ACC112 (cell line): Measurements from ENCODE around the gene LGALS12.
"Not testable (repeated sequence)": the region's sequence is repeated elsewhere in the genome, so short reads cannot be mapped to it uniquely, and the experiment has no call there.

Source experiments
- H2AFZ ChIP-seq: fragments of 200-600 bp; sonication (generic); one replicate; pipeline ENCODE4 v1.6.0; 2017; ENCODE audit warnings: antibody characterized with exemption, low read length; ENCODE audit not compliant: unreplicated experiment
- H3K27ac ChIP-seq: fragments of 200-600 bp; sonication (generic); 2 replicates; pipeline ENCODE4 v1.5.1; 2014; ENCODE audit warnings: low read depth, mild to moderate bottlenecking, antibody characterized with exemption, low read length, moderate library complexity
- H3K27me3 ChIP-seq: fragments of 200-600 bp; sonication (generic); 2 replicates; pipeline ENCODE4 v1.6.1; 2014; ENCODE audit warnings: mild to moderate bottlenecking, antibody characterized with exemption, low read length, moderate library complexity, mixed read lengths; ENCODE audit not compliant: insufficient read depth
- H3K36me3 ChIP-seq: fragments of 200-600 bp; sonication (generic); 2 replicates; pipeline ENCODE4 v1.6.1; 2016; ENCODE audit warnings: mild to moderate bottlenecking, antibody characterized with exemption, low read length, moderate library complexity, mixed read lengths; ENCODE audit not compliant: insufficient read depth
- H3K4me1 ChIP-seq: fragments of 200-600 bp; sonication (generic); one replicate; pipeline ENCODE4 v1.6.1; 2016; ENCODE audit warnings: low read length, mixed read lengths; ENCODE audit not compliant: insufficient read depth, unreplicated experiment, control insufficient read depth
- H3K4me3 ChIP-seq: fragments of 200-600 bp; sonication (generic); 2 replicates; pipeline ENCODE4 v1.5.1; 2014; ENCODE audit warnings: mild to moderate bottlenecking, low read depth, low read length
- H3K79me2 ChIP-seq: fragments of 200-600 bp; sonication (generic); one replicate; pipeline ENCODE4 v1.6.0; 2016; ENCODE audit warnings: low read length; ENCODE audit not compliant: control insufficient read depth, unreplicated experiment, insufficient read depth

The LGALS12 gene

DNA sequence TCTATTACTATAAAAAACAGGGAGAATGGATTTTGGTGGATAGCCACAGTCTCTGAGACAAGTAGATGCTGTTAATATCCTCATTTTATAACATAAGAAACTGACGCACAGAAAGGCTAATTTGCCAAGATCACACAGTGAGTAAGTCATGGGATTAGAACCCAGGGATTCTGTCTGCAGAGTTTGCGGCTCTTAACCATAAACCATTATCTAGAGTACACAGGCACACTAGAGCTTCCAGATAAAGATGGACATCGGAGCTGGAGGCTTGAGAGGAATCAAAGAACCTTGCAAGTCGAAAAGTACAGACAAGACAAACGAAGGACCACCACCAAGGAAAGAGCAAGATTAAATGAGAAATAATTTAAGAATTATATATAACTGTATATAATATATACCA is 11.3 kb downstream of the LGALS12 start:
- no peak overlapping the region for H2AFZ ChIP-seq

DNA sequence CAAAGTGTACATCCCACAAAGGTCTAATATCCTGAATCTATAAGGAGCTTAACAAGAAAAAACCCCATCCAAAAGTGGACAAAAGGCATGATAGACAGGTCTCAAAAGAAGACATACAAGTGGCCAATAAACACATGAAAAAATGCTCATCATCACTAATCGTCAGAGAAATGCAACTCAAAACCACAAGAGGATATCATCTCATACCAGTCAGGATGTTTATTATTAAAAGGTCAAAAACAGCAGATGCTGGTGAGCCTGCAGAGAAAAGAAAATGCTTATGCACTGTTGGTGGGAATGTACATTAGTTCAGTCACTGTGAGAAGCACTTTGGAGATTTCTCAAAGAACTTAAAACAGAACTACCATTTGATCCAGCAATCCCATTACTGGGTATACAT is 12.7 kb downstream of the LGALS12 start:
- no peak overlapping the region for H3K27ac ChIP-seq
- peaks cover 8% of the 10 kb centered on the region for H3K4me1 ChIP-seq

More for the DNA sequence above, 11.3 kb downstream of the LGALS12 start:
- H3K36me3 ChIP-seq = no peaks in the 10 kb centered on the region
- H3K4me1 ChIP-seq = peaks cover 8% of the 10 kb centered on the region
- no peaks in the 10 kb centered on the region for H3K79me2 ChIP-seq
- H3K27ac ChIP-seq = no peak overlapping the region
- no peak overlapping the region for H3K4me3 ChIP-seq
- no peaks in the 10 kb centered on the region for H3K27me3 ChIP-seq

DNA sequence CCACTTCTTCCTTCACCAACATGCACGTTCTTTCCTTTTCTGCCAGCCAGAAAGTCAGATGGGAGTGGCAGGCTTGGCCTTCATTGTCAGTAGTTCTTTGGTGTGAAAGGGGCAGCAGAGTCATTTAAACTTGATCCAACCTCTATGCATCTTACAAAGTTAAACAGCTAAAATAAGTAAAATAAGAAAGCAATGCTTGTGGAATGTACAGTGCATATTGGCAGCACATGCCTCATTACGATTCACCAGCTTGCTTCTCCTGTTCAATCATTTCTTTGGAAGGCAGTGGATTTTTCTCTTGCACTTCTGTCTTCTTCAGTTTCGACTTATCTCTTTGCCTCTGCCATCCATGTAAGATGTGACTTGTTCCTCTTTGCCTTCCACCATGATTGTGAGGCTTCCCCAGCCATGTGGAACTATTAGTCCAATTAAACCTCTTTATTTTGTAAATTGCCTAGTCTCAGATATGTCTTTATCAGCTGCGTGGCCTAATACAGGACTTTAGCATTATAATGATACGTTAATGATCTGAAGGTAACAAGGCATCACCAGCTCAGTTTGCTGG is 14.8 kb downstream of the LGALS12 start:
- Histone ChIP-seq H3K27ac (no peak overlapping the region), H3K27me3 (no peaks in the 10 kb centered on the region), H3K4me3 (no peak overlapping the region), H3K79me2 (no peaks in the 10 kb centered on the region), H2AFZ (no peak overlapping the region), H3K36me3 (no peaks in the 10 kb centered on the region), H3K4me1 (peaks cover 8% of the 10 kb centered on the region)

More for the DNA sequence above, 12.7 kb downstream of the LGALS12 start:
- Histone ChIP-seq H3K36me3 (no peaks in the 10 kb centered on the region), H2AFZ (peak overlapping the region; percentile 12), H3K27me3 (no peaks in the 10 kb centered on the region), H3K4me3 (no peak overlapping the region), H3K79me2 (no peaks in the 10 kb centered on the region)

DNA sequence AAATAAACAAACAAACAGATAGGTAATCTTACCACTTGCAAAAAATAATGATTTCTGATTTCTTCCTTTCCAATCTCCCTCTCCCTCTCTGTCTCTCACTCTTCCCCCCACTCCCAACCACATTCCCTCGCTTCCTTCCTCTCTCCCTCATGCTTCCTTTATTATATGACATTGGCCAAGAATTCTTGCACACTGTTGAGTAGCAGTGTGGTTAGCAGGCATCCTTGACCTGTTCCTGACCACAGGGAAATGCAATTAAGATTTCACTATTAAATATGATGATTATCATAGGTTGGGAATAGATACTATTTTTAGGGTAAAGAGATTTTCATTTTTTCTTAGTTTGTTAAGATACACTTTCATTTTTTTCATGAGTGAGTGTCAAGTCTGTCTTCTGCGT is 16.0 kb downstream of the LGALS12 start:
- H3K27ac ChIP-seq = no peak overlapping the region
- H3K36me3 ChIP-seq = no peaks in the 10 kb centered on the region
- H3K79me2 ChIP-seq = no peaks in the 10 kb centered on the region
- H3K4me1 ChIP-seq = peaks cover 8% of the 10 kb centered on the region
- no peak overlapping the region for H3K4me3 ChIP-seq
- H2AFZ ChIP-seq = no peak overlapping the region
- H3K27me3 ChIP-seq = no peaks in the 10 kb centered on the region

DNA sequence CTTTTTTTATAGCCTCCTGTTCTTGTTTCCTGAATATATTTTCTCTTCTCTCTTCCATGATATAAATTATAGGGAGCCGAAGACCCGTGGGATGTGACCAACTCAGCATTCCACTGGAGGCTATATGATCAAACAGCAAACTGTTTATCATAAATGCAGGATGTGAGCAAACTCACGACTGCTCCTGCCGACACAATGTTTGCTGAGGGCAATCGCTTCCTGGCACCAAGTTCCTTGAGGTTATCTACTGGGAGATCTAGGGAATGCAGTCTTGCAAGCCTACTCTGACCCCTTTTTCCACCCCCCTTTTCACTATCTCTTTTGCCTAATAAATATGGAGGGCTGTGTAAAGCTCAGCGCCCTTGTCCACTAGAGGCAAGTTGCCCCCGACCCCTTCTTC is 17.3 kb downstream of the LGALS12 start:
- H3K27me3 ChIP-seq = no peaks in the 10 kb centered on the region
- H3K27ac ChIP-seq = no peak overlapping the region
- H2AFZ ChIP-seq = no peak overlapping the region
- H3K4me3 ChIP-seq = no peak overlapping the region
- no peaks in the 10 kb centered on the region for H3K36me3 ChIP-seq
- H3K4me1 ChIP-seq = peaks cover 7% of the 10 kb centered on the region
- no peaks in the 10 kb centered on the region for H3K79me2 ChIP-seq

DNA sequence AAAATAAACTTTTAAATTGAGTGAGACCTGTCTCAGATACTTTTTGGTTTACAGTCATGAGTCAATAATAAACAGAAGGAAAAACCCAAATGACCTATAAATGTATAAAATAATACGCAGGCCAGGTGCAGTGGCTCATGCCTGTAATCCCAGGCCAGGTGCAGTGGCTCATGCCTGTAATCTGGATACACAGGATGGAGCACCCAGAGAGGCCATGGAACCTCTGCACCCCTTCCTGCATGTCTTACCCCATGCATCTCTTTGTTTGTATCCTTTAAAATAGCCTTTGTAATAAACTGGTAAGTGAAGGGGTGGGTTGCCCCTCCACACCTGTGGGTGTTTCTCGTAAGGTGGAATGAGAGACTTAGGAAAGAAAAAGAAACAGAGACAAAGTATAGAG is 21.8 kb downstream of the LGALS12 start:
- Histone ChIP-seq H3K79me2 (no peaks in the 10 kb centered on the region), H3K4me3 (no peak overlapping the region), H2AFZ (no peak overlapping the region), H3K27me3 (no peaks in the 10 kb centered on the region), H3K36me3 (no peaks in the 10 kb centered on the region), H3K27ac (no peak overlapping the region), H3K4me1 (peaks cover 14% of the 10 kb centered on the region)

DNA sequence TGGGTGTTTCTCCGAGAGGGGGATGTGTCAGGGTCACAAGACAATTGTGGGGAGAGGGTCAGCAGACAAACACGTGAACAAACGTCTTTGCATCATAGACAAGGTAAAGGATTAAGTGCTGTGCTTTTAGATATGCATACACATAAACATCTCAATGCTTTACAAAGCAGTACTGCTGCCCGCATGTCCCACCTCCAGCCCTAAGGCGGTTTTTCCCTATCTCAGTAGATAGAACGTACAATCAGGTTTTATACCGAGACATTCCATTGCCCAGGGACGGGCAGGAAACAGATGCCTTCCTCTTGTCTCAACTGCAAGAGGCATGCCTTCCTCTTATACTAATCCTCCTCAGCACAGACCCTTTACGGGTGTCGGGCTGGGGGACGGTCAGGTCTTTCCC is 22.3 kb downstream of the LGALS12 start:
- H3K27ac ChIP-seq = not testable (repeated sequence)

DNA sequence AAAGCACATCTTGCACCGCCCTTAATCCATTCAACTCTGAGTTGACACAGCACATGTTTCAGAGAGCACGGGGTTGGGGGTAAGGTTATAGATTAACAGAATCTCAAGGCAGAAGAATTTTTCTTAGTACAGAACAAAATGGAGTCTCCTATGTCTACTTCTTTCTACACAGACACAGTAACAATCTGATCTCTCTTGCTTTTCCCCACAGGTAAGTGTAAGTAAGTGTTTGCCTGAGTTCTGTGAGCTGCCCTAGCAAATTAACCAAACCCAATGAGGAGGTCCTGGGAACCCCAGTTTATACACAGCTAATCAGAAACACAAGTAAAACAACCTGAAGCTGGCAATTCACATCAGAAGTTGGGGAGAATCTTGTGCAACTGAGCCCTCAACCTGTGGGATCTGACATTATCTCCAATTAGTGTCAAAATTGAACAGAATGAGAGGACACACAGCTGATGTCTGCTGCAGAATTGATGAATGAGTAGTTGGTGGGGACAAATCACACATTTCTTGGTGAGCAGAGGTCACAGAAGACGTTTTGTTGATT is 22.9 kb downstream of the LGALS12 start:
- H3K27me3 ChIP-seq, H3K4me3 ChIP-seq, H3K36me3 ChIP-seq, H3K27ac ChIP-seq, H2AFZ ChIP-seq, H3K79me2 ChIP-seq: not testable (repeated sequence)
- peaks cover 14% of the 10 kb centered on the region for H3K4me1 ChIP-seq

More for the DNA sequence above, 22.3 kb downstream of the LGALS12 start:
- not testable (repeated sequence) for H2AFZ ChIP-seq, H3K4me3 ChIP-seq, H3K36me3 ChIP-seq, H3K27me3 ChIP-seq, H3K79me2 ChIP-seq
- peaks cover 14% of the 10 kb centered on the region for H3K4me1 ChIP-seq

DNA sequence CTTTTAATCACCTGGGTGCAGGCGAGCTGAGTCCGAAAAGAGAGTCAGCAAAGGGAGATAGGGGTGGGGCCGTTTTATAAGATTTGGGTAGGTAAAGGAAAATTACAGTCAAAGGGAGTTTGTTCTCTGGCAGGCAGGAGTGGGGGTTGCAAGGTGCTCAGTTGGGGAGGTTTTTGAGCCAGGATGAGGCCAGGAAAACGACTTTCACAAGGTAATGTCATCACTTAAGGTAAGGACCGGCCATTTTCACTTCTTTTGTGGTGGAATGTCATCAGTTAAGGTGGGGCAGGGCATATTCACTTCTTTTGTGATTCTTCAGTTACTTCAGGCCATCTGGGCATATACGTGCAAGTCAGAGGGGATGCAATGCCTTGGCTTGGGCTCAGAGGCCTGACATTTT is 23.5 kb downstream of the LGALS12 start:
- not testable (repeated sequence) for H3K4me3 ChIP-seq, H3K27me3 ChIP-seq

DNA sequence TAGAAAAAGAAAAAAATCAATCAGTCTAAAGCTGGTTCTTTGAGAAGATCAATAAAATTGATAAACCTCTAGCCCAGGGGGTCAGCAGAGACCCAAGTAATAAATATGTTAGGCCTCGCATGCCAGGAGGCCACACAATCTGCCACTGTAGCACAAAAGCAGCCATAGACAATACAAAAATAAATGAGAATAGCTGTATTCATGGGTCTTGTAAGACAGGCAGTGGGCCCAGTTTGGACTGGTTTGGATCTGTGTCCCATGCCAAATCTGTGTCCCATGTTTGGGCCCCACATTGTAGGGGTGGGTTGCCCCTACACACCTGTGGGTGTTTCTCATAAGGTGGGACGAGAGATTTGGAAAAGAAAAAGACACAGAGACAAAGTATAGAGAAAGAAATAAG is 24.1 kb downstream of the LGALS12 start:
- H3K27ac ChIP-seq = no peak overlapping the region
- no peaks in the 10 kb centered on the region for H3K36me3 ChIP-seq
- no peak overlapping the region for H2AFZ ChIP-seq
- no peaks in the 10 kb centered on the region for H3K27me3 ChIP-seq
- H3K4me3 ChIP-seq = no peak overlapping the region
- H3K4me1 ChIP-seq = peaks cover 15% of the 10 kb centered on the region
- no peaks in the 10 kb centered on the region for H3K79me2 ChIP-seq

More for the DNA sequence above, 23.5 kb downstream of the LGALS12 start:
- not testable (repeated sequence) for H3K36me3 ChIP-seq, H3K27ac ChIP-seq, H2AFZ ChIP-seq, H3K79me2 ChIP-seq
- H3K4me1 ChIP-seq = peaks cover 14% of the 10 kb centered on the region

DNA sequence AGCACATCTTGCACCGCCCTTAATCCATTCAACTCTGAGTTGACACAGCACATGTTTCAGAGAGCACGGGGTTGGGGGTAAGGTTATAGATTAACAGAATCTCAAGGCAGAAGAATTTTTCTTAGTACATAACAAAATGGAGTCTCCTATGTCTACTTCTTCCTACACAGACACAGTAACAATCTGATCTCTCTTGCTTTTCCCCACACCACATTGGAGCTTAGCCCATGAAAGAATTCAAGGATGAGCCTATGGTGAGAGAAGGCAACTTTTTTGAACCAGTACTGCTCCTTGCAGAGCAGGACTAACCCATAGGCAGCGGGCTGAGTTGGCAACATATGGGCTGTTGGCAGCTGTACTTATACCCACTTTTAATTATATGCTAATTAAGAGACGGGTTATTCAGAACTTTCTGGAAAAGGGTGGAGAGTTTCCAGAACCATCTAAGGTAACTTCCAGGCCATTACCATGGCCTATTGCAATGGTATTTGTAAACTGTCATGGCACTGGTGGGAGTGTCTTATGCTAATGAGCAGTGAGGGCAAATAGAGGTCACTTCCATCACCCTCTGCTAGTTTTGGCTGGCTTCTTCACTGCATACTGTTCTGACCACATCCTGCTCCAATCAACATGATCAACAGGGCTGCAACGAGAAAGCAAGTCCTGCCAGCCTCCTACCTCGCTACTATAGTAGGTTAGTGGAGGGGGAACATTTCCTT is 25.3 kb downstream of the LGALS12 start:
- not testable (repeated sequence) for H3K4me3 ChIP-seq, H3K27me3 ChIP-seq, H3K36me3 ChIP-seq, H3K79me2 ChIP-seq, H3K27ac ChIP-seq
- peak overlapping the region; percentile 66 for H2AFZ ChIP-seq
- H3K4me1 ChIP-seq = peaks cover 26% of the 10 kb centered on the region
